GM18526 (cell line): ENCODE data around the gene NFATC2.

Source experiments
- POLR2A ChIP-seq: IDR thresholded peaks from 3 replicates; pipeline ENCODE4 v1.6.1; 2011; ENCODE audit not compliant: insufficient read length; ENCODE audit errors: extremely low read depth

Gene NFATC2

GRCh38 chr20:51573576-51574243 is 31.2 kb upstream of the NFATC2 start:
- TF ChIP-seq POLR2A: no peak

- no peak for TF ChIP-seq POLR2A
These were observed 28.9 kb upstream of the NFATC2 start for GRCh38 chr20:51571460-51571794.

GRCh38 chr20:51570739-51571459 is 28.4 kb upstream of the NFATC2 start:
- TF ChIP-seq POLR2A: no peak

GRCh38 chr20:51569815-51570738 is 27.6 kb upstream of the NFATC2 start:
- TF ChIP-seq POLR2A: no peak

- TF ChIP-seq POLR2A: no peak
These were observed 25.1 kb upstream of the NFATC2 start for GRCh38 chr20:51567622-51568021.

GRCh38 chr20:51566594-51566993 is 24.1 kb upstream of the NFATC2 start:
- TF ChIP-seq POLR2A: no peak

GRCh38 chr20:51565298-51566144 is 23.0 kb upstream of the NFATC2 start:
- no peak for TF ChIP-seq POLR2A

- TF ChIP-seq POLR2A: no peak
These were observed 21.2 kb upstream of the NFATC2 start for GRCh38 chr20:51563486-51564332.

- no peak for TF ChIP-seq POLR2A
These were observed 20.6 kb upstream of the NFATC2 start for GRCh38 chr20:51563174-51563485.

GRCh38 chr20:51562332-51563173 is 20.0 kb upstream of the NFATC2 start:
- TF ChIP-seq POLR2A: no peak

GRCh38 chr20:51562027-51562331 is 19.5 kb upstream of the NFATC2 start:
- no peak for TF ChIP-seq POLR2A

GRCh38 chr20:51560550-51561307 is 18.2 kb upstream of the NFATC2 start:
- TF ChIP-seq POLR2A: no peak

GRCh38 chr20:51560042-51560441 is 17.5 kb upstream of the NFATC2 start:
- no peak for TF ChIP-seq POLR2A
